ENCODE data around the gene C4A.
"Not testable (repeated sequence)": the region's sequence is repeated elsewhere in the genome, so short reads cannot be mapped to it uniquely, and the experiment has no call there.

C4A gene

GRCh38 chr6:31980998-31981397, 859 bp upstream of the C4A start:
- DNase-seq: not testable (repeated sequence)

- not testable (repeated sequence) for DNase-seq
Measured at GRCh38 chr6:31989363-31989762, 7.5 kb downstream of the C4A start.

- DNase-seq: not testable (repeated sequence)
Measured at GRCh38 chr6:31994421-31994820, 12.6 kb downstream of the C4A start.

GRCh38 chr6:31996385-31996784, 14.5 kb downstream of the C4A start:
- DNase-seq: not testable (repeated sequence)

GRCh38 chr6:32002546-32003268, 20.9 kb downstream of the C4A start:
- not testable (repeated sequence) for DNase-seq

- not testable (repeated sequence) for DNase-seq
Measured at GRCh38 chr6:32003301-32003700, 21.4 kb downstream of the C4A start.

- DNase-seq: not testable (repeated sequence)
Measured at GRCh38 chr6:32004393-32004792, 22.5 kb downstream of the C4A start.

GRCh38 chr6:32004864-32005537, 23.1 kb downstream of the C4A start:
- not testable (repeated sequence) for DNase-seq

GRCh38 chr6:32005538-32005880, 23.7 kb downstream of the C4A start:
- not testable (repeated sequence) for DNase-seq

GRCh38 chr6:32005991-32006529, 24.2 kb downstream of the C4A start:
- not testable (repeated sequence) for DNase-seq

GRCh38 chr6:32007086-32007485, 25.2 kb downstream of the C4A start:
- DNase-seq: not testable (repeated sequence)

GRCh38 chr6:32008037-32008436, 26.2 kb downstream of the C4A start:
- not testable (repeated sequence) for DNase-seq

GRCh38 chr6:32008616-32009015, 26.8 kb downstream of the C4A start:
- not testable (repeated sequence) for DNase-seq

GRCh38 chr6:32009537-32009936, 27.7 kb downstream of the C4A start:
- DNase-seq: not testable (repeated sequence)

GRCh38 chr6:32010856-32011530, 29.1 kb downstream of the C4A start:
- DNase-seq: not testable (repeated sequence)

- DNase-seq: not testable (repeated sequence)
Measured at GRCh38 chr6:32012941-32013617, 31.2 kb downstream of the C4A start.

- DNase-seq: not testable (repeated sequence)
Measured at GRCh38 chr6:32013738-32014137, 31.9 kb downstream of the C4A start.

GRCh38 chr6:32014547-32014946, 32.7 kb downstream of the C4A start, which contains the start of gene C4B:
Gene C4B (plus strand): TSS chr6:32014795. CDS start chr6:32014846, 51 bp downstream.
- not testable (repeated sequence) for DNase-seq

GRCh38 chr6:32022100-32022499, 40.2 kb downstream of the C4A start:
- not testable (repeated sequence) for DNase-seq

- DNase-seq: not testable (repeated sequence)
Measured at GRCh38 chr6:32028631-32029030, 46.8 kb downstream of the C4A start.

GRCh38 chr6:32029553-32029952, 47.7 kb downstream of the C4A start:
- DNase-seq: not testable (repeated sequence)

- not testable (repeated sequence) for DNase-seq
Measured at GRCh38 chr6:32035283-32036013, 53.6 kb downstream of the C4A start.

Data from CD4-positive, alpha-beta T cell treated with Interleukin-6 for 4 hours (primary cell).